ENCODE results near the gene SGPL1.

- TF ChIP-seq EP300 (IDR thresholded peaks at IDR 0.05; ENCODE audit: borderline replicate concordance in 1 of 2, control insufficient read depth in 1 of 2, low read depth in 2 of 2, low read length in 2 of 2) = no peak
- TF ChIP-seq, protein P1, sequence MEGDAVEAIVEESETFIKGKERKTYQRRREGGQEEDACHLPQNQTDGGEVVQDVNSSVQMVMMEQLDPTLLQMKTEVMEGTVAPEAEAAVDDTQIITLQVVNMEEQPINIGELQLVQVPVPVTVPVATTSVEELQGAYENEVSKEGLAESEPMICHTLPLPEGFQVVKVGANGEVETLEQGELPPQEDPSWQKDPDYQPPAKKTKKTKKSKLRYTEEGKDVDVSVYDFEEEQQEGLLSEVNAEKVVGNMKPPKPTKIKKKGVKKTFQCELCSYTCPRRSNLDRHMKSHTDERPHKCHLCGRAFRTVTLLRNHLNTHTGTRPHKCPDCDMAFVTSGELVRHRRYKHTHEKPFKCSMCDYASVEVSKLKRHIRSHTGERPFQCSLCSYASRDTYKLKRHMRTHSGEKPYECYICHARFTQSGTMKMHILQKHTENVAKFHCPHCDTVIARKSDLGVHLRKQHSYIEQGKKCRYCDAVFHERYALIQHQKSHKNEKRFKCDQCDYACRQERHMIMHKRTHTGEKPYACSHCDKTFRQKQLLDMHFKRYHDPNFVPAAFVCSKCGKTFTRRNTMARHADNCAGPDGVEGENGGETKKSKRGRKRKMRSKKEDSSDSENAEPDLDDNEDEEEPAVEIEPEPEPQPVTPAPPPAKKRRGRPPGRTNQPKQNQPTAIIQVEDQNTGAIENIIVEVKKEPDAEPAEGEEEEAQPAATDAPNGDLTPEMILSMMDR (IDR thresholded peaks at IDR 0.05 in 2 of 3, conservative IDR thresholded peaks at IDR 0.05 in 1 of 3; ENCODE audit: control insufficient read depth in 2 of 3, extremely low read depth in 1 of 3, insufficient read depth in 1 of 3, low read depth in 3 of 3, low read length in 3 of 3) = no peak
- TF ChIP-seq SP1 (IDR thresholded peaks at IDR 0.05; ENCODE audit: low read depth, low read length) = no peak
- TF ChIP-seq HDAC6 (IDR thresholded peaks at IDR 0.05; ENCODE audit: unreplicated experiment) = no peak
- no peak for TF ChIP-seq RELA (IDR thresholded peaks at IDR 0.05; ENCODE audit: borderline replicate concordance, partially characterized antibody)
- TF ChIP-seq ATF7 (IDR thresholded peaks at IDR 0.05; ENCODE audit: low read depth) = no peak
- no peak for TF ChIP-seq SPI1 (IDR thresholded peaks at IDR 0.05; ENCODE audit: borderline replicate concordance, insufficient read depth, low read depth, low read length)
- no peak for TF ChIP-seq ESRRA (IDR thresholded peaks at IDR 0.05; ENCODE audit: low read length)
- no peak for TF ChIP-seq CREM (IDR thresholded peaks at IDR 0.05; ENCODE audit: low read depth)
- no peak for TF ChIP-seq NR2C2 (IDR thresholded peaks at IDR 0.05; ENCODE audit: borderline replicate concordance, control insufficient read depth, insufficient read length, low read depth)
- TF ChIP-seq, protein P2, sequence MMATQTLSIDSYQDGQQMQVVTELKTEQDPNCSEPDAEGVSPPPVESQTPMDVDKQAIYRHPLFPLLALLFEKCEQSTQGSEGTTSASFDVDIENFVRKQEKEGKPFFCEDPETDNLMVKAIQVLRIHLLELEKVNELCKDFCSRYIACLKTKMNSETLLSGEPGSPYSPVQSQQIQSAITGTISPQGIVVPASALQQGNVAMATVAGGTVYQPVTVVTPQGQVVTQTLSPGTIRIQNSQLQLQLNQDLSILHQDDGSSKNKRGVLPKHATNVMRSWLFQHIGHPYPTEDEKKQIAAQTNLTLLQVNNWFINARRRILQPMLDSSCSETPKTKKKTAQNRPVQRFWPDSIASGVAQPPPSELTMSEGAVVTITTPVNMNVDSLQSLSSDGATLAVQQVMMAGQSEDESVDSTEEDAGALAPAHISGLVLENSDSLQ (IDR thresholded peaks at IDR 0.05) = no peak
- TF ChIP-seq LARP7 (IDR thresholded peaks at IDR 0.05) = no peak
- no peak for TF ChIP-seq YY1 (IDR thresholded peaks at IDR 0.05; ENCODE audit: low read depth, low read length)
- no peak for TF ChIP-seq POLR2A (IDR thresholded peaks at IDR 0.05; ENCODE audit: low read depth, low read length)
These were observed 18.3 kb downstream of the SGPL1 start for GRCh38 chr10:70834021-70834420.

Data from GM12878 (cell line).